NT2/D1 (cell line): ENCODE results near the gene CYGB.
"Not testable (repeated sequence)": the region's sequence is repeated elsewhere in the genome, so short reads cannot be mapped to it uniquely, and the experiment has no call there.

ENCODE experiments used
- DNase-seq: peaks from one replicate; pipeline ENCODE4 v3.0.0-alpha.2; 2011; ENCODE audit warnings: low read depth, low spot score
- H3K27me3 ChIP-seq: 2 replicates; pipeline ENCODE4 v1.6.0; 2011; ENCODE audit warnings: mild to moderate bottlenecking; ENCODE audit not compliant: insufficient read length, insufficient read depth
- H3K36me3 ChIP-seq: 2 replicates; pipeline ENCODE4 v1.6.1; 2011; ENCODE audit warnings: mild to moderate bottlenecking, low read length, mixed read lengths; ENCODE audit not compliant: insufficient read depth, insufficient read length
- H3K4me1 ChIP-seq: 2 replicates; pipeline ENCODE4 v1.5.1; 2011; ENCODE audit not compliant: insufficient read depth, insufficient read length
- H3K4me3 ChIP-seq: 2 replicates; pipeline ENCODE4 v1.5.1; 2011; ENCODE audit warnings: low read depth; ENCODE audit not compliant: insufficient read length
- H3K9ac ChIP-seq: 2 replicates; pipeline ENCODE4 v1.6.0; 2011; ENCODE audit warnings: low read depth; ENCODE audit not compliant: insufficient read length
- H3K9me3 ChIP-seq: 2 replicates; pipeline ENCODE4 v1.5.1; 2011; ENCODE audit warnings: mild to moderate bottlenecking, low read length; ENCODE audit not compliant: insufficient read depth
- SUZ12 ChIP-seq: IDR thresholded peaks from 2 replicates; pipeline ENCODE4 v1.6.1; 2011; ENCODE audit not compliant: insufficient read length, insufficient read depth; ENCODE audit errors: extremely low read depth
- YY1 ChIP-seq: IDR thresholded peaks from 2 replicates; pipeline ENCODE4 v1.6.1; 2011; ENCODE audit not compliant: insufficient read length, insufficient read depth
- ZNF274 ChIP-seq: IDR thresholded peaks from 2 replicates; pipeline ENCODE4 v1.6.1; 2011; ENCODE audit warnings: mild to moderate bottlenecking, low read depth, low read length

CYGB gene

DNA sequence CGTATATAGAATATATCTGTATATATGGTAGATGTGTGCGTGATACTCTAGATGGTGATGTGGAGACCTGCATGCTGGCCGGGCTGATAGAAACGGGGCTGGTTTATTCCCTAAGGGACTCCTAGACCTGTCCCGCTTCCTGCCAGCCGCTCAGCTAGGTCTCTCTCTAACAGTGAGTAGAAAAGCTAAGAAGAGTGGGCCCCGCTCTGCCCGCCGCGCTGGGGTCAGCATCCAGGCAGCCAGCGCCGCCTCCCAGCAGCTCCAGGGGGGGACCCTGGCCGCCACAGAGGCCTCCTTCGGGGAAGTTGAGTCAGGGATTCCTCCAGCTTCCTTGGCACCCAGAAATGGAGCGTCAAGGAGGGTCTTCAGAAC lies 9.4 kb downstream of the CYGB start:
- H3K27me3 ChIP-seq = peaks cover 6% of the 10 kb centered on the region
- H3K9ac ChIP-seq = peak overlapping the region; percentile 12
- TF ChIP-seq YY1 (no peak), ZNF274 (no peak), SUZ12 (no peak)
- no peak for DNase-seq
- H3K4me3 ChIP-seq = no peak overlapping the region
- peaks cover 37% of the 10 kb centered on the region for H3K4me1 ChIP-seq
- H3K36me3 ChIP-seq = no peaks in the 10 kb centered on the region
- H3K9me3 ChIP-seq = no peaks in the 10 kb centered on the region

DNA sequence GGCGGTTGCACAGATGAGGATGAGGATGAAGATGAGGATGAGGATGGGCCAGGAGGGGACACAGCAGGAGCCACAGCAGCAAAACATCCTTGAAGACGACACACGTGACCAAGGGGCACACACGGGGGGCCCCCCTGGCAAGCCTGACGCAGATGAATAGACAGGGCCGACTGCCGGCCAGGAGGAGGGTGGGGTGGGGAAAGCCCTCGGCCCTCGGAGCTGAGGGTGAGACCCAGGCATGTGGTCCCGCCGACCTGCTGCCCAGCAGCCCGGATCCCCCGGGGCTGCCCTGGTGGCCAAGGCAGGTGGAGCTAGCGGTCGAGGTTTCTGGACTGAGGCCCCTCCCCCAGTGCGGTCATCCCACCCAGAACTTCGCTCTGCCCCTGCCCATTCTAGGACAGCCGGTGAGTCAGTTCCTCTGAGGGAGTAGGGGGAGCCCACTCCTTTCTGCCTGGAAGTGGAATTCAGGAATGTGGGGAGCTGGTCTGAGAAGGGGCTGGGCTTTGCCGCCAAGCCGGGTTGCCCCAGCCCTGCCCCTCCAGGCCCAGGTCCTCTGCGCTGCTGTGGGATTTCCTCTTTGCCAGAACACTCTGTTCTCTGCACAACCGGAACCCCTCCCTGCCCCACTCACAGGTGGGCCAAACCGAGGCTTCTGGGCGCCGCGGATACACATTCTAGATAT lies 9.9 kb downstream of the CYGB start:
- H3K36me3 ChIP-seq = no peaks in the 10 kb centered on the region
- peaks cover 7% of the 10 kb centered on the region for H3K27me3 ChIP-seq
- H3K4me1 ChIP-seq = peaks cover 39% of the 10 kb centered on the region
- TF ChIP-seq YY1 (no peak), ZNF274 (no peak), SUZ12 (no peak)
- H3K9ac ChIP-seq = peak overlapping the region; percentile 50
- DNase-seq = peak; percentile 35
- H3K9me3 ChIP-seq = no peaks in the 10 kb centered on the region
- no peak overlapping the region for H3K4me3 ChIP-seq

- not testable (repeated sequence) for H3K36me3 ChIP-seq, H3K27me3 ChIP-seq, DNase-seq, H3K9me3 ChIP-seq, H3K4me3 ChIP-seq
- Histone ChIP-seq H3K9ac (peak overlapping the region; percentile 50), H3K4me1 (peaks cover 37% of the 10 kb centered on the region)
These were observed 10.5 kb downstream of the CYGB start for GRCh38 chr17:76527016-76527415.

- not testable (repeated sequence) for H3K9ac ChIP-seq, H3K36me3 ChIP-seq, H3K27me3 ChIP-seq, H3K9me3 ChIP-seq, DNase-seq, H3K4me3 ChIP-seq
- H3K4me1 ChIP-seq = peaks cover 32% of the 10 kb centered on the region
These were observed 12.0 kb downstream of the CYGB start for GRCh38 chr17:76525513-76525833.

- no peaks in the 10 kb centered on the region for H3K36me3 ChIP-seq
- peaks cover 31% of the 10 kb centered on the region for H3K4me1 ChIP-seq
- H3K9me3 ChIP-seq = no peaks in the 10 kb centered on the region
- H3K27me3 ChIP-seq = peaks cover 7% of the 10 kb centered on the region
- peak overlapping the region; percentile 24 for H3K9ac ChIP-seq
- TF ChIP-seq SUZ12 (no peak), ZNF274 (no peak), YY1 (no peak)
- no peak overlapping the region for H3K4me3 ChIP-seq
- DNase-seq = no peak
These were observed 12.7 kb downstream of the CYGB start for GRCh38 chr17:76524598-76525512.

DNA sequence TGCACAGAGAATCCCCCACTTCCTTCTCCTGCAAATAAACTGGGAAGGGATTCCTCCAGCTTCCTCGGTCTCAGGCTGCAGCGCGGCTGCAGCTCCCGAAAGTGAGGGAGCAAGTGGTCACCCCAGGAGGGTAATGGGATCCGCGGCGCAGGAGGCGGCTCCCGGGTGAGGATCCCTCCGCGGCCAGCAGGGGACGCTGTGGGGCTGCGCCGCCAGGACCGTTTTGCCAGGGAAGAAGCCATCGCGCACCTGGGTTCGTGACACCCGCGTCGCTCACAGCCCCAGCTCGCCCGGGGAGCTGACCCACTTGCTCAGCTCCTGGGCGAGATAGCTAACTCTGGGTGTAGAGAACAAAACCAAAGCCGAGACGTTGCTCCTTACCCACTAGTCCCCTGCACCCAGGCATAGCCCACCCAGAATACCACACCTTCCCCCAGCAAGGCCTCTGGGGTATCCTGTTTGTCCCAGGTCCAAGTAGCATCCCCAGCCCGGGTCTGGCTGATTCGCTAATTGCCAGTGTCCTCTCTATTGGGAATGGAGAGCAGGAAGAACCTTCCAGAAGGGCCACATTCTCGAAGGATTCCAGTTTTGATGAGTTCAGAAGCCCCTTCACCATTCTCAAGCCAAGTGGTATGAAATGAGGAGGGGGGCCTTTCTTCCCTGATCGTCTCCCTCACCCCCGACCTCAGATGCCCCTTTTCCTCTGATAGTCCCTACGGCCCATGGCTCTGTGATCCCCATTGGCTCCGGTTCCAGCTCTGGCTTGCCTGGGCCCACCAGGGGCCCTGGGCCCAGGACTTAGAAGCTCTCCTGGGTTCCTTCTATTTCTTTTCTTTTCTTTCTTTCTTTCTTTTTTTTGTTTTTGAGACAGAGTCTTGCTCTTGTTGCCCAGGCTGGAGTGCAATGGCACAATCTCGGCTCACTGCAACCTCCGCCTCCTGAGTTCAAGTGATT lies 14.1 kb downstream of the CYGB start:
- peaks cover 7% of the 10 kb centered on the region for H3K27me3 ChIP-seq
- TF ChIP-seq SUZ12 (no peak), ZNF274 (no peak), YY1 (no peak)
- H3K36me3 ChIP-seq = no peaks in the 10 kb centered on the region
- H3K4me1 ChIP-seq = peaks cover 21% of the 10 kb centered on the region
- peak overlapping the region; percentile 22 for H3K9ac ChIP-seq
- H3K9me3 ChIP-seq = no peaks in the 10 kb centered on the region
- H3K4me3 ChIP-seq = no peak overlapping the region
- DNase-seq = no peak

DNA sequence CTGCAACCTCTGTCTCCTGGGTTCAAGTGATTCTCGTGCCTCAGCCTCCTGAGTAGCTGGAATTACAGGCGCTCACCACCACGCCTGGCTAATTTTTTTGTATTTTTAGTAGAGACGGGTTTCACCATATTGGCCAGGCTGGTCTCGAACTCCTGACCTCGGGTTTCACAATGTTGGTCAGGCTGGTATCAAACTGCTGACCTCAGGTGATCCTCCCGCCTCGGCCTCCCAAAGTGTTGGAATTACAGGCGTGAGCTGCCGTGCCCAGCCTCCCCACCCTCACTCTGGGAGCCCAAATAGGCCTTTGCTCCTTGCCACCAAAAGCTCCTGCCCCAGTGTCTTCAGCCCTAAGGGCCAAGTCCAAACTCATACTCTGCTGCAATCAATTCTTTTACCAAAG lies 15.8 kb downstream of the CYGB start:
- not testable (repeated sequence) for H3K27me3 ChIP-seq, H3K36me3 ChIP-seq, DNase-seq, H3K4me3 ChIP-seq, H3K9me3 ChIP-seq, H3K9ac ChIP-seq
- peaks cover 16% of the 10 kb centered on the region for H3K4me1 ChIP-seq
